Measurements from ENCODE around the gene HSH2D.

The HSH2D gene

GRCh38 chr19:16191216-16191908 is 47.9 kb downstream of the HSH2D start:
- Histone ChIP-seq H2BK15ac (replicated peaks; ENCODE audit: low read depth) (no peak overlapping the region), H3K79me2 (ENCODE audit: control insufficient read depth, insufficient read depth, low read length) (peaks cover 7% of the 10 kb centered on the region), H3K4me3 (ENCODE audit: low read length) (no peak overlapping the region), H3K56ac (ENCODE audit: low read length) (no peak overlapping the region), H2AK5ac (ENCODE audit: low read length) (no peak overlapping the region), H3K18ac (ENCODE audit: low read length) (no peak overlapping the region), H3K4me1 (ENCODE audit: control insufficient read depth, low read depth, low read length) (no peaks in the 10 kb centered on the region), H3K27me3 (ENCODE audit: insufficient read depth, low read length, poor library complexity) (no peaks in the 10 kb centered on the region), H3K79me1 (ENCODE audit: low read length) (peaks cover 9% of the 10 kb centered on the region), H4K5ac (ENCODE audit: low read length) (no peak overlapping the region), H3K36me3 (ENCODE audit: control insufficient read depth, insufficient read depth, low read length) (peaks cover 10% of the 10 kb centered on the region), H4K8ac (ENCODE audit: low read depth, low read length) (no peak overlapping the region), H2BK5ac (ENCODE audit: low read length) (no peak overlapping the region), H3K27ac (ENCODE audit: low read depth, low read length) (no peak overlapping the region), H3K4me2 (ENCODE audit: low read length) (no peak overlapping the region), H3K23ac (ENCODE audit: low read length) (no peak overlapping the region), H3K9ac (ENCODE audit: low read length) (no peak overlapping the region), H3K4ac (ENCODE audit: low read depth, low read length) (no peak overlapping the region), H2BK120ac (ENCODE audit: low read depth, low read length) (no peak overlapping the region)
- DNase-seq: peak; percentile 17
- WGBS (ENCODE audit: extremely low coverage, insufficient coverage, low lambda C conversion rate): no CpG with 5 or more reads among the region's 16 CpGs

GRCh38 chr19:16193466-16193865 is 50.0 kb downstream of the HSH2D start:
- no CpG with 5 or more reads among the region's 10 CpGs for WGBS (ENCODE audit: extremely low coverage, insufficient coverage, low lambda C conversion rate)
- Histone ChIP-seq H3K23ac (ENCODE audit: low read length) (no peak overlapping the region), H3K27me3 (ENCODE audit: insufficient read depth, low read length, poor library complexity) (no peaks in the 10 kb centered on the region), H4K5ac (ENCODE audit: low read length) (no peak overlapping the region), H3K4ac (ENCODE audit: low read depth, low read length) (no peak overlapping the region), H3K4me1 (ENCODE audit: control insufficient read depth, low read depth, low read length) (peaks cover 2% of the 10 kb centered on the region), H3K4me2 (ENCODE audit: low read length) (no peak overlapping the region), H2AK5ac (ENCODE audit: low read length) (no peak overlapping the region), H3K36me3 (ENCODE audit: control insufficient read depth, insufficient read depth, low read length) (peaks cover 10% of the 10 kb centered on the region), H4K8ac (ENCODE audit: low read depth, low read length) (no peak overlapping the region), H3K56ac (ENCODE audit: low read length) (no peak overlapping the region), H3K18ac (ENCODE audit: low read length) (no peak overlapping the region), H2BK5ac (ENCODE audit: low read length) (no peak overlapping the region), H2BK15ac (replicated peaks; ENCODE audit: low read depth) (no peak overlapping the region), H3K4me3 (ENCODE audit: low read length) (no peak overlapping the region), H3K79me1 (ENCODE audit: low read length) (peaks cover 6% of the 10 kb centered on the region), H2BK120ac (ENCODE audit: low read depth, low read length) (no peak overlapping the region), H3K27ac (ENCODE audit: low read depth, low read length) (no peak overlapping the region), H3K9ac (ENCODE audit: low read length) (no peak overlapping the region), H3K79me2 (ENCODE audit: control insufficient read depth, insufficient read depth, low read length) (peaks cover 2% of the 10 kb centered on the region)
- peak; percentile 13 for DNase-seq

- H2AK5ac ChIP-seq (ENCODE audit: low read length): no peak overlapping the region
- WGBS (ENCODE audit: extremely low coverage, insufficient coverage, low lambda C conversion rate): no CpG with 5 or more reads among the region's 2 CpGs
- peak; percentile 10 for DNase-seq
- H3K27ac ChIP-seq (ENCODE audit: low read depth, low read length): no peak overlapping the region
- H3K4me3 ChIP-seq (ENCODE audit: low read length): no peak overlapping the region
- H3K9ac ChIP-seq (ENCODE audit: low read length): peak overlapping the region; percentile 73
- peaks cover 10% of the 10 kb centered on the region for H3K79me1 ChIP-seq (ENCODE audit: low read length)
- H3K23ac ChIP-seq (ENCODE audit: low read length): no peak overlapping the region
- H3K4me1 ChIP-seq (ENCODE audit: control insufficient read depth, low read depth, low read length): peaks cover 3% of the 10 kb centered on the region
- peak overlapping the region; percentile 78 for H4K8ac ChIP-seq (ENCODE audit: low read depth, low read length)
- H3K79me2 ChIP-seq (ENCODE audit: control insufficient read depth, insufficient read depth, low read length): peaks cover 4% of the 10 kb centered on the region
- H4K5ac ChIP-seq (ENCODE audit: low read length): peak overlapping the region; percentile 59
- H2BK15ac ChIP-seq (replicated peaks; ENCODE audit: low read depth): no peak overlapping the region
- no peak overlapping the region for H2BK120ac ChIP-seq (ENCODE audit: low read depth, low read length)
- H3K27me3 ChIP-seq (ENCODE audit: insufficient read depth, low read length, poor library complexity): no peaks in the 10 kb centered on the region
- H3K4me2 ChIP-seq (ENCODE audit: low read length): peak overlapping the region; percentile 67
- no peak overlapping the region for H3K18ac ChIP-seq (ENCODE audit: low read length)
- H3K56ac ChIP-seq (ENCODE audit: low read length): peak overlapping the region; percentile 83
- H3K36me3 ChIP-seq (ENCODE audit: control insufficient read depth, insufficient read depth, low read length): no peaks in the 10 kb centered on the region
- no peak overlapping the region for H3K4ac ChIP-seq (ENCODE audit: low read depth, low read length)
- no peak overlapping the region for H2BK5ac ChIP-seq (ENCODE audit: low read length)
Measured at GRCh38 chr19:16197188-16197621, 53.7 kb downstream of the HSH2D start.

GRCh38 chr19:16197622-16198369 is 54.3 kb downstream of the HSH2D start, which contains the start of gene AP1M1:
AP1M1 (plus strand) TSS chr19:16197911; CDS start chr19:16198027, 116 bp downstream.
- Histone ChIP-seq H2BK5ac (ENCODE audit: low read length) (no peak within 1 kb of the TSS), H3K27me3 (ENCODE audit: insufficient read depth, low read length, poor library complexity) (no peaks in the 10 kb centered on the region), H3K9ac (ENCODE audit: low read length) (peak within 1 kb of the TSS; percentile 73), H3K18ac (ENCODE audit: low read length) (peak within 1 kb of the TSS; percentile 11), H2AK5ac (ENCODE audit: low read length) (no peak within 1 kb of the TSS), H2BK15ac (replicated peaks; ENCODE audit: low read depth) (no peak within 1 kb of the TSS), H4K5ac (ENCODE audit: low read length) (peak within 1 kb of the TSS; percentile 59), H3K27ac (ENCODE audit: low read depth, low read length) (no peak within 1 kb of the TSS), H4K8ac (ENCODE audit: low read depth, low read length) (peak within 1 kb of the TSS; percentile 94), H3K4me3 (ENCODE audit: low read length) (peak within 1 kb of the TSS; percentile 71), H2BK120ac (ENCODE audit: low read depth, low read length) (no peak within 1 kb of the TSS), H3K4me1 (ENCODE audit: control insufficient read depth, low read depth, low read length) (peaks cover 3% of the 10 kb centered on the region), H3K79me1 (ENCODE audit: low read length) (peaks cover 10% of the 10 kb centered on the region), H3K4ac (ENCODE audit: low read depth, low read length) (no peak within 1 kb of the TSS), H3K23ac (ENCODE audit: low read length) (no peak within 1 kb of the TSS), H3K36me3 (ENCODE audit: control insufficient read depth, insufficient read depth, low read length) (no peaks in the 10 kb centered on the region), H3K4me2 (ENCODE audit: low read length) (peak within 1 kb of the TSS; percentile 98), H3K79me2 (ENCODE audit: control insufficient read depth, insufficient read depth, low read length) (peaks cover 4% of the 10 kb centered on the region), H3K56ac (ENCODE audit: low read length) (peak within 1 kb of the TSS; percentile 88)
- WGBS (ENCODE audit: extremely low coverage, insufficient coverage, low lambda C conversion rate): no CpG with 5 or more reads among the region's 65 CpGs
- peak; percentile 98 for DNase-seq

- H2AK5ac ChIP-seq (ENCODE audit: low read length): no peak overlapping the region
- peaks cover 3% of the 10 kb centered on the region for H3K4me1 ChIP-seq (ENCODE audit: control insufficient read depth, low read depth, low read length)
- no peak for DNase-seq
Measured at GRCh38 chr19:16198370-16198651, 54.8 kb downstream of the HSH2D start.

More at GRCh38 chr19:16198370-16198651, 54.8 kb downstream of the HSH2D start:
- H2BK15ac ChIP-seq (replicated peaks; ENCODE audit: low read depth): no peak overlapping the region
- no peaks in the 10 kb centered on the region for H3K36me3 ChIP-seq (ENCODE audit: control insufficient read depth, insufficient read depth, low read length)
- peak overlapping the region; percentile 65 for H3K9ac ChIP-seq (ENCODE audit: low read length)
- no peak overlapping the region for H3K4ac ChIP-seq (ENCODE audit: low read depth, low read length)
- H3K27me3 ChIP-seq (ENCODE audit: insufficient read depth, low read length, poor library complexity): no peaks in the 10 kb centered on the region
- no peak overlapping the region for H3K27ac ChIP-seq (ENCODE audit: low read depth, low read length)
- H2BK120ac ChIP-seq (ENCODE audit: low read depth, low read length): no peak overlapping the region
- H3K23ac ChIP-seq (ENCODE audit: low read length): no peak overlapping the region
- no peak overlapping the region for H4K8ac ChIP-seq (ENCODE audit: low read depth, low read length)
- H3K79me1 ChIP-seq (ENCODE audit: low read length): peaks cover 10% of the 10 kb centered on the region
- H2BK5ac ChIP-seq (ENCODE audit: low read length): no peak overlapping the region
- H3K4me2 ChIP-seq (ENCODE audit: low read length): peak overlapping the region; percentile 98
- WGBS (ENCODE audit: extremely low coverage, insufficient coverage, low lambda C conversion rate): no CpG with 5 or more reads among the region's 18 CpGs
- no peak overlapping the region for H4K5ac ChIP-seq (ENCODE audit: low read length)
- H3K79me2 ChIP-seq (ENCODE audit: control insufficient read depth, insufficient read depth, low read length): peaks cover 4% of the 10 kb centered on the region
- peak overlapping the region; percentile 88 for H3K56ac ChIP-seq (ENCODE audit: low read length)
- H3K4me3 ChIP-seq (ENCODE audit: low read length): peak overlapping the region; percentile 71
- H3K18ac ChIP-seq (ENCODE audit: low read length): no peak overlapping the region

Measured in mesendoderm (in vitro differentiated cells).